ENCODE measurements around the gene GRK6.

The GRK6 gene

GRCh38 chr5:177440990-177441780 is 14.7 kb downstream of the GRK6 start:
- no peak for DNase-seq

- DNase-seq = no peak
These were observed 15.8 kb downstream of the GRK6 start for GRCh38 chr5:177442066-177442826.

- no peak for DNase-seq
These were observed 16.9 kb downstream of the GRK6 start for GRCh38 chr5:177443144-177443983.

GRCh38 chr5:177444106-177445051 is 17.9 kb downstream of the GRK6 start:
- DNase-seq = no peak

- DNase-seq = no peak
These were observed 18.8 kb downstream of the GRK6 start for GRCh38 chr5:177445052-177445916.

- DNase-seq = no peak
These were observed 19.4 kb downstream of the GRK6 start for GRCh38 chr5:177445917-177446199.

- DNase-seq = no peak
These were observed 20.0 kb downstream of the GRK6 start, which contains the start of gene PRR7 for GRCh38 chr5:177446200-177447065. TSS of gene PRR7 (plus strand) at chr5:177446814. CDS start at chr5:177455068, 8,254 bp downstream.

- peak; percentile 58 for DNase-seq
These were observed 20.7 kb downstream of the GRK6 start for GRCh38 chr5:177447066-177447610.

GRCh38 chr5:177447611-177448243 is 21.3 kb downstream of the GRK6 start:
- peak; percentile 88 for DNase-seq

- DNase-seq = no peak
These were observed 21.9 kb downstream of the GRK6 start for GRCh38 chr5:177448244-177448950.

GRCh38 chr5:177449140-177450061 is 22.9 kb downstream of the GRK6 start:
- no peak for DNase-seq

GRCh38 chr5:177450667-177451424 is 24.4 kb downstream of the GRK6 start:
- no peak for DNase-seq

GRCh38 chr5:177452688-177453638 is 26.5 kb downstream of the GRK6 start:
- DNase-seq = no peak

GRCh38 chr5:177453852-177454396 is 27.4 kb downstream of the GRK6 start:
- no peak for DNase-seq

- DNase-seq = peak; percentile 91
These were observed 28.0 kb downstream of the GRK6 start for GRCh38 chr5:177454397-177455035.
